ENCODE measurements around the gene NPHP4.
"Not testable (repeated sequence)": the region's sequence is repeated elsewhere in the genome, so short reads cannot be mapped to it uniquely, and the experiment has no call there.

The NPHP4 gene

GRCh38 chr1:5926686-5927435 lies 65.4 kb downstream of the NPHP4 start:
- DNase-seq: no peak

GRCh38 chr1:5922700-5923330 lies 69.4 kb downstream of the NPHP4 start:
- not testable (repeated sequence) for DNase-seq

- DNase-seq: no peak
Measured at GRCh38 chr1:5921671-5922070, 70.6 kb downstream of the NPHP4 start.

DNA sequence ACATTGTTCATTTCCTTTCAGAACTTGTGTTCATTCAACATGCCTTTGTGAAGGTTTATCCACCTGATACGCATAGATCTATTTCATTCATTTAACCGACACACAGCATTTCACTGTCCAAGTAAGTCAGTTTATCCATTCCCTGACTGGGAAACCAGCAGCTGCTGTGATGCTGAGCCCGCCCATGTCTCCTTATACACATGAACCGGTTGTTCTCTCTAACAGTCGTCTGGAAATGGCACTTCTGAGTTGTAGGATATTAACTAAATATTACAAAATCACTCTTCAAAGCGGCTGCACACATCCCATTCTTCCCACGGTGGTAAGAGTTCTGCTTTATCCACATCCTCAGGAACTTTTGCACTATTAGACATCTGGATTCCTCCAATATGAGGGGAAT lies 71.1 kb downstream of the NPHP4 start:
- no peak for DNase-seq

- no peak for DNase-seq
Measured at GRCh38 chr1:5920201-5920600, 72.0 kb downstream of the NPHP4 start.

- DNase-seq: no peak
Measured at GRCh38 chr1:5918275-5918649, 74.0 kb downstream of the NPHP4 start.

- no peak for DNase-seq
Measured at GRCh38 chr1:5917591-5918274, 74.5 kb downstream of the NPHP4 start.

DNA sequence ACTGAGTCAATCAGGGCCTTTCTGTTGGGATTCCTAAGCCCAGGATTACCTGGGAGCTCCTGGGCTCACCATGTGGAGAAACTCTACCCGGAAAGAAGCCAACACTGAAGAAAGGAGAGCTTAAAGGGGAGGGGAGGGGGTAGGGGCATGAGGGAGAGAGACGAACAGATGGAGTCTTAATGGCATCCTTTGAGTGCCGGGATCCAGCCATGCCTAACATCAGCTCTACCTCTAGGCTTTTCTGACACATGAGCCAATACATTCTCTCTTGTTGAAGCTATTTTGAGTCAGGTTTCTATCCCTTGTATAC lies 75.0 kb downstream of the NPHP4 start:
- DNase-seq: no peak

DNA sequence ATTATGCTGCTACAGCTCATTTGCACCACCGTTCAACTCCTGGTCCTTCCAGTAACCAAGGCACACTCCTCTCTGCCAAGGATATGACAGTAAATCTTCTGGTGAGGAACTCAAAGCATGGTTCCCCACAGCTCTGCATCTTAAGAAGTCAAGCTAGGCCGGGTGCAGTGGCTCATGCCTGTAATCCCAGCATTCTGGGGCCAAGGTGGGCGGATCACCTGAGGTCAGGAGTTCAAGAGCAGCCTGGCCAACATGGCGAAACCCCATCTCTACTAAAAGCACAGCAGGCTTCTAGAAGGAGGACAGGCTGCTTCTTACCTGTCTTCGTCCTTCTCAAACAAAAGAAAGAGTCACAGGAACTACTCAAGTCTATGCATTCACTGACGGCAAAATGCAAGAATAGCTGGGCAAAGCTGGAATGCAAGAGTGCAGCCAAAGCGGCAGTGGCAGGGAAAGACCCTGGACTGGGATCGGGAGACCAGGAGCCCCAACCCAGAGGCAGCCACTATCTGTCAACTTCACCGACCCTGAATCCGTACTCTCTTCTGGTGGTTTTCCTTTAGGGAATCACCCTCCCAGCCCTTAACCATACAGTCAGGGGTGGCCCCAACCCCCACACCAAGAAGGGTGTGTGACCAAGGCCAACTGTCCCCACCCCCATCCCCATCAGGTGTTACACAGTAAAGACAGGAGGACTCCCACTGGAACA lies 75.5 kb downstream of the NPHP4 start:
- no peak for DNase-seq

- no peak for DNase-seq
Measured at GRCh38 chr1:5915587-5916571, 76.3 kb downstream of the NPHP4 start.

DNA sequence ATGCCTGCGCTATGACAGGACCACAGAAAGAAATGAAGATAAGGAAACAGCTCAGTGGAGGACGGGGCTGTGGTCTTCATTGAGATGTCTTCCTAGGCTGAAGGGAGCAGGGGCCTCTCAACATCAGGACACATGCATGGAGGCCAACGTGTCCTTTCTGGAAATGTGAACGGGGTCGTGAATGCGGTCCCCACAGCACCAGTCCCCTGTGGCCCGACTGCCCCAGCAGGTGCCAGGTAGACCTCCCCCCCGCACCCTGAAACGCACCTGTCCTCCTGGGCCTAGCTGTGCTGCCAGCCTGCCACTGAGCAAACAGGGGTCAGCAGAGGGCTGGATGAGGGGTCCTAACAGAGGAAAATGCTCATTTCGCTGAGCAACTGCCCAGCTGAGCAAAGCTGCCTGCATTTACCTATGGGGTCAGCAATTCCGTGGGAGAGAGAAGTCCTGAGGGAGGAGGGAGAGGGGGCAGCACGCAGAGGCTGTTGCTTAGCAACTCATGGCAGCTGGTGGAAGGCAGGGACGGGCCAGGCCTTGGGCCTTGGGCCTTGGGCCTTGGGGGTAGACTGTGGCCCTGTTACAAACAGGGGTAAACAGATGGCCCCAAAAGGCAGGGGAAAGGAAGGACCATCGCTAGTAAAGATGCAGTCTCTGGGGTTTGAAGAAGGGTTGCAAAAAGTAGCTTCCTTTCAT lies 77.4 kb downstream of the NPHP4 start:
- no peak for DNase-seq

DNA sequence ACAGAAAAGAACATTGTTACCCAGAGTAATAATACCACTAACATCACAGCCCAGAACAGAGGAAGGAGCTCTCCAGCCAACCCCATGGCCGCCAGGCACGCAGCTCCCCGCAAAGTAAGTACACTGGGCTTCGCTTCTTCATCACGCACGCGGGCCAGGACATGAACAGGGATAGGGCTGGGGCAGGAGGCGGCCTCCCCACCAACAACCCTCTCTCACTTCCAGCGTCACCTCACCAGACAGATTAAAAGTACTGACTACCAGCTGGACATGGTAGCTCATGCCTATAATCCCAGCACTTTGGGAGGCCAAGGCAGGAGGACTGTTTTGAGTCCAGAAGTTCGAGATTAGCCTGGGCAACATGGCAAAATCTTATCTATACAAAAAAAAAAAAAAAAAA lies 78.3 kb downstream of the NPHP4 start:
- no peak for DNase-seq

DNA sequence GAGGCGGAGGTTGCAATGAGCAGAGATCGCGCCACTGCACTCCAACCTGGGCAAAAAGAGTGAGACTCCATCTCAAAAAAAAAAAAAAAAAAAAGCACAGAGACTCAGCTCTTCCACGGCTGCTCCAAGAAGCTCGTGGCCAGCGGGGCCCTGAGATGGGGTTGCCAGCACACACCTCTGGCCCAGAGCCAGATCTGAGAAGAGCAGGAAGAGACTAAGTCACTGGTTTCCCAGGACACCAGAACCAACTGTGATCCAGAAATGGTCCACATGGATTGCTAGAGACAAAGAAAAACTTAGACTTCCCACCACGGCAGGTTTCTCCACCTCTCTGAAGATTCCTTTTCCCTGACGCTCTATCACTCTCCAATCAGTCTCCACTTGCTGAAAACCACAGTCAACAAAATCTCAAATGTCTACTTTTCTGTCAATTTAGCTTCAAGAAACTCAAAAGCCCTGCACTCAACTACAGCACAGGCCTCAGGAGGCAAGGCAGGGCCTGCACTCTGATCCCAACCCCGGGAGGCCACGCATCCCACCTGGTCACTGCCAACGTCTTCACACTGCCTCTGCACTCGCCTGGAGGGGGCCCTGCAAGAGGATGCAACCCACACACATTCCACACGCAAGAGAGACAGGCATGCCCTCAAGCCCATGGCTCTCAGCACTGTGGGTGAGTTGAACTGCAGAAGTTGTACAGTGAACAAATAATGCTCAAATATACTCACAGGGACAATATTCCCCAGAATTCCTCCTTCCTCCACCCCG lies 79.0 kb downstream of the NPHP4 start:
- no peak for DNase-seq

DNA sequence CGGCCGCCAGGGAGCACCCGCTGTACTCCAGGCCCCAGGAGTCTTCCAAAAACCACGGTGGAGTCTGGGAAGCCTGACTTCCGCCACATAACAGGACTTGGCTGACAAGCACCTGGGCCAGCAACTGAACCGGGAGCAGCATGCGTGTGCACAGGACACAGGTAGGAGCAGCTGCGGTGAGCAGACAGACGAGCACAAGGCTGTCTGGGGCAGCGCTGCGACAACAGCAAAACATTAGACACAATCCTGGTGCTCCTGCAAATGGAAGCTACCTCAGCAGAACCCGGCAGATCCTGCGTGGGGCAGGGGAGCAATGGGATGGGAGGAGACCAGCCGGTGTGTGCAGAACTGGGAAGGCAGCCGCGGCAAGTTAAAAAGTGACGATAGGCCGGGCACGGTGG lies 80.4 kb downstream of the NPHP4 start:
- DNase-seq: no peak

GRCh38 chr1:5911157-5911556 lies 81.1 kb downstream of the NPHP4 start:
- DNase-seq: no peak

- DNase-seq: no peak
Measured at GRCh38 chr1:5910666-5911065, 81.6 kb downstream of the NPHP4 start.

DNA sequence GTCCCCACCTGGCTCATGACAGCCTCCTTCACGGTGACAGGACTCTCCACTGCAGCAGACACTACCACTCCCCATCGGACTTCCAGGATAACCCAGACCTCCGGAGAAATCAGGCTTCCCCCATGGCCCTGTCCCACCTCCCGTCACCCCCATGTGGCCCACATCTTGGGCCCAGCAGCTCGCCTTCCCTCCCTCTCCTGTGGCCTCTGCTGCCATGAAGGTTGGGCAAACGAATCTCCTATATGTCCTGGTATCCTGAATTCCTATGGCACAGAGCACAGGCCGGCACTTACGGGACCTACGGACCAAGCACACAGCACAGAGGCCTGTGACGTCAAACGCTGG lies 82.0 kb downstream of the NPHP4 start:
- no peak for DNase-seq

- DNase-seq: no peak
Measured at GRCh38 chr1:5909576-5910275, 82.5 kb downstream of the NPHP4 start.

DNA sequence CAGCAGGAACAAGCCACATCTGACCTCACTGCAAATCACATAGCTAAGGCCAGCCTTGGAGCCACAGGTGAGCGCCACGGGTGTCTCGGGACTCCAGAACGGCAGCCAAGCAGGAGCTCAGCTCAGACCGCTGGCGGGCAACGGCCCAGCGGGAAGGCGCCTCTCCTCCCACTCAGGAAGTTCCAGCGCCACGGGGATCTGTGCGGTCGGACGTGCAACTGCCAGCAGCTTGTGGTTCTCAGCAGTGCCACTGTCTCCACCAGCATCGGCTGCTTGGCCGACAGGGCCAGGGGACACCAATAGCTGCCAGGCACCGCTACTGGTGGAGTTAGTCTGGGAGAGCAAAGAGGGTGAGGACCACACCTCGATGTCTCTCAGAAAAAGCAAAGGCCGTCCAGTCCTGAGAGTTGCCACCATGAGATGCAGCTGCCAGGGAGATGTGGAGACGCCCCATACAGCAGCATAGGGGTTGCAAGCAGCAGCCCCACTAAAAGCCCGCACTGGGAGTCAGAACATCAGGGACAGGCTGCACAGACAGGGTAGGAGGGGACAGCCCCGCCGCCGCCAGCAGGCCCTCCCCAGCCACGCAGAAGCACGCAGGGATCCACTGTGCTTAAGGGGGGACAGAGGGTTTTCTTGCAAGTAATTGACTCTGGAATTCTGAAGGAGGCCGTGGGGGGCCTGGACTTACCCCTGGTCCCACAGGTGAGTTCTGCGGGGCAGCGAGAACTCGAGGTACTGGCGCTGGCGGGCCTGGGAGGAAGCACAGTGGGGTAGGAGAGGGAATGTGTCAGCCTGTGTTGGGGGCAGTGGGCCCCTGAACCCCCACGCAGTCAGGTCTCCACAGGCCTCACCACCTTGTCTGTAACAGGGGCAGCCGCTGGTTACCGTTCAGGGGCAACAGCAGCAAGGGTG lies 83.5 kb downstream of the NPHP4 start:
- no peak for DNase-seq
